Stimulated activated CD4-positive, alpha-beta T cell treated with anti-CD3 and anti-CD28 coated beads, Interleukin-15, amount 100 ng/mL, for 24 hours (primary cell): ENCODE measurements around the gene METTL24.

Experiments used
- DNase-seq: peaks from one replicate; pipeline ENCODE4 v3.0.0-alpha.2; 2020

The METTL24 gene

DNA sequence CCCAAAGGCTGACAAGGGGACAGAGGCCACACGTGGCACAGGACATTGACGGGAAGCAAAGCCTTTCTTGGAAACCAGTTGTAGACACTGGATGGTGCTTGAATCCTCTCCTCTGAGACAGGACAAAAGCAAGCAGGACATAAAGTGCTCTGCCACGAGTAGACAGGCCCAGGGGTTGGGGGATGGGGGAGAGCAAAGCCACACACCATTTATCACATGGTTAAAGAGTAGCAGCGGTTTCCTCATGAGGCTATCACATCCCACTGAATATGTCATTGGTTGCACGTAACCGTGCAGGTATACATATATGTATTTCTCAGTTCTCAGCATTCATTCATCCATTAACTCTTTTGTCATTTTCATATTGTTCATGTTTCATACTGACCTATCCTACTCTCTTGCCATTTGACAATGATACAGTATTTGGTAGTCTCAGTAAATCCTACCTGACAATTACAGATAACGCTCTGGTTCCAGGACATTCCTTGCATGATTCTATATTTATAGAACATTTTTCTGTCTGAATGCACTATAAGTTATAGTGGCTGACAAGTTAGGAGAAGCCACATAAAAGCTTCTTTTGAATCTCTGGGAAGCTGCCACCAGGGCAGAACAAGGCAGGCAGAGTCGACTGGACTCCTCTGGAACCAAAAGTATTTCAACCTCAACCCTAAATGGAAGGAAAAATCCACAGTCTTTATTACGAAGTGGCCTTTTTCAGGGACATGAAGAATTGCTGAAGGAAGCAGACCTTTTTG lies 23.5 kb downstream of the METTL24 start:
- no peak for DNase-seq

DNA sequence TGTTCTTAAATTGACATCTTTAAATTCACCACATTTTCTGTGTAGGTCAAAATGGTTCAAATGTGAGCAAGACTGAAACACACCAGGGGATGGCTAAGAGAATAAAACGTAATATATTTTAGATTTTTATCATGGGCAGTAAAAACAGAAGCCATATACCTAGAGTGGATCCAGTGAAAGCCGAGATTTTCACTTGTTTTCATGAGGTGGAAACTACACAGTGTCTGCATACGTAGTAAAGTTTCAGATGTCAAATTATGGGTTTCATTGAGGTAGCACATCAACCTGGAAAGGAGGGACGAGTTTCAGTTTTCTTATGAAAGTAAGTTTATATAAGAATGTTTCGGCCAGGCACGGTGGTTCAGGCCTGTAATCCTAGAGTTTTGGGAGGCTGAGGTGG lies 25.9 kb downstream of the METTL24 start:
- DNase-seq, result no peak

DNA sequence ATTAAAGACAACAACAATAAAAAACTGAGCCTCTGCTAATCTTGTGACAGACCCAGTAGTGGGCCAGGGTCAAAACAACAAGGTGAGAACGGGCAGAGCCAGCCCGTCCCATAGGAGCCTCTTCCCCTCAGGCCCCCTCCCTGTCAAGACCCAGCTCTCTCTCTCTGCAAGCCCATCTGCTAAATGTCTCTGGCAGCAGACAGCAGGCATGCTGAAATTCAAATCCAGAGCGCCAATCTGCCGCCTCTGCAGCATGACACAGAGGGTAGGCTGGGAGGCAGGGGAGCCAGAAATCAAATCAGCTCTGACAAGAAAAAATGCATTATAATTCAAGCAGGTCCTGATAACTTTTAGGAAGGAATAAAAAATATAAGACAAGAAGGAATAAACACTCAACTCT lies 26.3 kb downstream of the METTL24 start:
- DNase-seq, result no peak

DNA sequence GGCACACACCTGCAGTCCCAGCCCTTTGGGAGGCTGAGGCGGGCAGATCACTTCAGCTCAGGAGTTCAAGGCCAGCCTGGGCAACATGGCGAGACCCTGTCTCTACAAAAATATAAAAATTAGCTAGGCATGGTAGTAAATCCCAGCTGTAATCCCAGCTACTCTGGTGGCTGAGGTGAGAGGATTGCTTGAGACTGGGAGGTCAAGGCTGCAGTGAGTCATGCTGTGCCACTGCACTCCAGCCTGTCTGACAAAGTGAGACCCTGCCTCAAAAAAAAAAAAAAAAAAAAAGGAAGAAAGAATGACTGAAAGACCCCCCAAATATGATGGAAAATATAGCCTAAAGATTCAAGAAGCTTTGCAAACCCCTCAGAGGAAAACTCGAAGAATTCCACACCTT lies 26.8 kb downstream of the METTL24 start:
- DNase-seq, result no peak

DNA sequence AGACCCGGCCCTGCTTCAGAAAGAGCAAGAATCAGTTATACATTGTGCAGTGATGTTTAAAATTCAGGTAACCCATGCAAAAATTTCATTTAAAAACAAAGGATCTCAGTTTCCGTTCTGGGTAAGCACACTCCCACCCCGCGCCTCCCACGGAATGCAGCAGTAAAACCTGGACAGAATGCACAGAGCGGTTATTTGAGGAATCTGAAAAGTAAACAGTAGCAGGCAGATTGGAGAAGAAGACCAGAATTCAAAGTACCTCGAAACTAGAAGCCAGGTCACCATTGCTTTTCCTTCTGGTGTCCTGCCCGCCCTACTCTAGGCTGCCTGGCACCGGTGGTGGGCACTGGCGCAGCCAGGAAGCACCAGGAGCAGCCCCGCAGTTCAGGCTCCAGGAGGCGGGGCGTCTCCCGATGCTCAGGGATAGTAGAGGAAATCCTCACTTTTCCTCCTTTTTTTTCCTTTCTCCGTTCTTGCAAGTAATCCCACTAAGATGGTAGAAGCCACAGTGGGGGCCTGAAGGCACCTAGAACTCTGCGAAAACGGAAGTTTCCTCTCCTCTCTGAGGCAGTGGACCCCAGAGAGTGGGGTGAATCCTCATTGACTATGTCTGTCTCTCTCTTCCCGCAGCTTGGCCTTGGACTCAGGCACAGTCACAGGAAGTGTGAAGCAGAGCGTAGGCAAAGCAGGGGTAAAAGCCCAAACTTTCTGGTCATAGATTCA lies 28.3 kb downstream of the METTL24 start:
- no peak for DNase-seq

DNA sequence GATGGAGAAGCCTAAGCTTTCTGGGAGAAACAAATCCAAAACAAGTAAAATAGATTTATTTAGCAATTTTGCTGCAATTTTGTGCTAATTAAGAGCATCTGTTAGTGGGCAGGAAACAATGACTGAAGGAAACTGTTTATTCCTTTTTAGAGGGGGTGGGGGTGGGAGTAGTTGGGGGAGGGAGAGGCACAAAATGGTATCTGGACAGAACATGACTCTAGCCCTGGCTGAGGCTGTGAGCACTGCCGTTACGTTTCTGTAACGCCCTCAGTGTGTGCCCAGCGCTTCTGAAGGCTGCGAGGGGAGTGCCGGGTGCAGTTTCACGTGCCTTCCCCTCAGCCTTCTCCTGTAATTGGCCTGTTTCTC lies 28.8 kb downstream of the METTL24 start:
- DNase-seq, result no peak

DNA sequence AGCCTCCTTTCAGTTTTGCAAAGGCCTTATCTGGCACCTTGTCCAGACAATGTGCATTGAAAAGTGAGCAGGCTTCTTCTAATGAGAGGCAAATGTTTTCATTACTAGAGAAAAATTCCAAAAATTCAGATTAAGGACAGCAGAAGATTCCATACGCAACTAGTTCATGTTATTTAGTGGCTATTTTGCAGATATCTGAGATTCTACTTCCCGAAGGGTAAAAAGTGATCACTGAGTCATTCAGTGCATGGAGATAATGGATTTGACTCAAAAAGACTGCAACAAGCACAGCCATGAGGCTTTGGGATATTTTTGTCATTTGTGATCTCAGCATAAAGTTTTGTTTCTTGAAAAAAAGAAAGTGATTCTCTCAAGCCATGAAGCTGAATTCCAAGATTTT lies 29.9 kb downstream of the METTL24 start:
- no peak for DNase-seq

DNA sequence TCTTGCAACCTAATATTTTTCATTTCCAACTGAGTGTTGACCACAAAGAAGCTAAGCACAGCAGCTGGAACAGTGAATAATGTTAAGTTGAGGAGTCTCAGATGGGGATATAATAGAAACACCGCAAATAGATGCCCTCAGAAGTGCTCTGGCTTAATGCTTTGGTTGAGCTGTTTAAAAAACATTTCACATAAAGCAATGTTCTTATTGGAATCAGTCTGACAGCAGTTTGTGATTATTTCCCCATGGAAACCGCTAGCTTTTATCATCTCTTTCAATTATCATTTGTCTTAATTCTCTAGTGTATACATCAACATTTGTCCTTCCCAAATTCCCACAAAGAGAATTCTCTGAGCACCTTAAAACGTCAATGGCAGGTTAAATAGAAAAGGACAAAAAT lies 30.8 kb downstream of the METTL24 start:
- DNase-seq, result no peak

DNA sequence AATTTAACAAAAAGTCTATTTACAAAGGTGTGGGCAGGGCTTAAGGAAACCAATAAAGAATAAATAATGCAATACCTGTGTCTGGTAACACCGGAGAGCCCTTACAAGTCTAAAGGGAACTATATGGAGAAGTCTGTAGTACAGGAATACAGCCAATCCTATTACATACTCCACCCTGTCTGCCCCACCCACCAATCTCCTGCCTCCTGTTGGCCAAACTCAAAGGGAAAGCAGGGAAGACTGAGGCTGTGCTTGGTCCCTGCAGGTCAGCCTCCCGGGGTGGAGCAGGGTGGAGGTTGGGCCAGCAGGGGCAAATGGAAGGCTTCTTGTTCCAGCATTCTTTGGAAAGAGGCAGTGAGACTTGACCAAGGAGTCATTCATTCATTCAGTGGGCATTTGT lies 31.5 kb downstream of the METTL24 start:
- DNase-seq, result no peak

DNA sequence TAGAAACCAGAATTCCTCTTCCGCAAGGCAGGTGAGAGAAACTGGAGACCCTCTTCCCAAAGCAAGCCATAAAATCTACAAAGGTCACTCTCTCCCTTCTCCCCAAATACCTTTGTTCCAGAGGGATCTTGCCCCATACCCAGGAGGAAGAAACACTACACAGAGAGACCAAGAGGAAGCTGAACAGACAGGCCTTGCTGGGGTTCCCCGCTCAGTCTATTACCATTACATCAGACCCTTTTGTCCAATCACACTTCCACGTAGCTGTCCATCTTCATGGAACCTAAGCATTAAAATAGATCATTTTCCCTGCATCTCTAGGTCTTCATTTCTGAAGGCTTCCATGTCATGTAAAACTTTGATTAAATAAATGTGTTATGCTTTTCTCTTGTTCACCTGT lies 32.1 kb downstream of the METTL24 start:
- no peak for DNase-seq

DNA sequence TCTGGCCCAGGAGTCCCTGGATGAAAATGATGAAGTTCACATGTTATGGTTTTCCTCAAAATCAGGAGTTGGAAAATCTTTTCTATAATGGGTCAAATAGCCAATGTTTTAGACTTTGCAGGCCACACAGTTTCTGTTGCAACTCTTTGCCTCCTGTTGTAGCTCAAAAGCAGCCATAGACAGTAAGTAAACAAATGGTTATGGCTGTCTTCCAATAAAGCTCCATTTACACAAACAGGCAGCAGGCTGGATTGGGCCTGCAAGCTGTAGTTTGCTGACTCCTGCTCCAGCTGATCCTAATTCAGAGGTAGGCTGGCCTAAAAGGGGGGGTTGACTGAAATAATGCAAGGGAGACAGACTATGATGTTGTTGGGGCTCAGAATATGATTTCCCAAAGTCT lies 33.0 kb downstream of the METTL24 start:
- DNase-seq, result no peak

DNA sequence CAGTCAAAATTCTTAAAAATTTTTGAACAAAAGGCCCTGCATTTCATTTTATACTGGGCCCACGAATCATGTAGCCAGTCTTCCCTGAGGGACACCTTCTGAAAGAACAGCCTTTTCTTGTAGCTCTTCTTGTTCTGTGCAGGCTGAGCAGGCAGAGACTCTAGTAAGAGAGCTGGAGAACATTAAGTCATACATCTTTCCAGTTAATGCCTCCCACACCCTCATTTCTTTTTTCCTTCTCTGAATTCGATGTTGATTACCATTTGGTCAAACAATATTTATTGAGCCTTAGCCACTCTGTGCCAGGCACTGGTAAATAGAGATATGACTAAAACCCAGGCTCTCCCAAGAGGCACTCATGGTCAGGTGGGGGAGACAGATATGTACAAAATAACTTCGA lies 33.6 kb downstream of the METTL24 start:
- DNase-seq, result no peak

DNA sequence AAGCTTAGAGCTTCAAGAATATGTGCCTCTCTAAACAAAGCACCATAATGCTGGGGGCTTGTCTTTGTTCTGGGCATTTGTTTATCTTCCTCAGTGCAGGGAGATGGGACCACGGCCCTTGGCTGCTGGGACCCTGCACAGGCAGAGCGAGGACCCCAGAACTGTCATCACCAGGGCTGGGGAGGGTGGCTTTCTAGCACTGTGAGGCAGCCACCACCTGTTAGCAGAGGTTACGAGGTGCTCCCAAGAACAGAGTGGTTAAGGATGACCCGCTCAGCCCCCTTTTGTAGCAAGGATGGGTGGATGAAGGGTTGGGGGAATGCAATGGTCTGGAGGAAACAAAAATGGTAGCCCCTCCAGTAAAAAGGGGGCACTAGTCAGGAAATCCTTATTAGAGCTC lies 34.9 kb downstream of the METTL24 start:
- no peak for DNase-seq

DNA sequence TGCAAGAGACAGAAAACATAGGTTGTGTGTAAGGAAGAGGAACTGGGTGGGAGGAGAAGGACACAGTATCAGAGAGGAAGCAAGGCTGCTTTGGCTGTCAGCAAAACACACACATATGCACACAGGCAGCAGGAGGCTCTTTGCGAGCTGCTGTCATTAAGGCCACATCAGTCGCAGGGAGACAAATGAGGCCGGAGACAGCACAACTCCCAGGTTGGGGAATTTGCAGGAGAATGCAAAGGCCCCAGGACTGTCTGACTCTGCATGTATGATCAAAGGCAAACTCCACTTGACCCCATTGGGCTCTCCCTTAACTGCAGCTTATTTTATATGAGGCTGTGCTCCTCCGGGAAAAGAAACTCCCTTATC lies 35.3 kb downstream of the METTL24 start:
- no peak for DNase-seq

DNA sequence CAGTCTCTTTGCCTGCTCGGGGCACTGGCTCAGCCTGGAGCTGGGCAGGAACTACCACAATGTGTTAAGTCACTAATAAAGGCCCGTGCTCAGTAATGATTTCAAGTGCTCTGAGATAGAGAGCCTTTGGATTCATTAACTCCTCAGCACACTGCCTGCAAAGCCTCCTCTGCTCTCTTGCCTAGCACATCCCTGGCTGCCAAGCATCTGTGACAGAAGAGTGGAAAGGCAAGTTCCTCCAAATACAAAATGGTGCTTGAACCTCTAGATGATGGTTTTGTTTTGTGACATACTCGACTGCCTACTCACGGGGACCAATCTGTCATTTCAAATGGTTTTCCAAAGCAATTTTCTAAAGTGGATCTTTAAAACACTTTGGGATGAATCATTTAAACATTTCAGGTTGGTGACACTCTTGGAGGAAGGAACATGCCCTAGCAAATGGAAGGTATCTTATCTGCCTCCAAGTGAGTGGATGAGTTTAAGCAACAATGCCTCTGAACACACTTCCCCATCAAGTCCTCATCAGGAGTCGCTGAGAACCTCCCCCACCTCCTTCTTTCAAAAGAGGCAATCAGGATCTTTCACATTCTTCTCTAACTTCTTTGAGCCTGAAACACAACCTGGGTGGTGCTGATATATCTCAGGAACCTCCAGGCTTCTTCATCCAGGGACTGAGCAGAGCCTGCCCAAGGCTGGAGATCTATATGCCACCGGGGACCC lies 35.8 kb downstream of the METTL24 start:
- DNase-seq, result no peak

DNA sequence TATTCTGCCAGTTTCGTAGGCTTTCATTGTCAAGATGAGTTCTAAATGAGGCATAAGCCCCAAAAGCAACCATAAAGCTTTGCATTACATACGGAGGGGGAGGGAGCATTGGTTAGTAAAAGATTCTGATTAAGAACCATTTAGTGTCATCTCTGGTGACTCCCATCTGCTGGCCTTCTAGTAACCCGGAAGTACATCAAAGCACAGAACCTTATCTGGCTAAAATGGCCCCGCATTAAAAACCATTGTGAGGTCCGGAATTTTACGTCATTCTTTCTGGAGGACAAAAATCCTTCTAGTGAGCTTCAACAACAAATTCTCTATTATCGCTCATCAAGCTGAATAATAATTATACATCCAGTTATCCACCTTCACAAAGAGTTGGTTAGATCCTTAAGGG lies 37.8 kb downstream of the METTL24 start:
- DNase-seq, result no peak

DNA sequence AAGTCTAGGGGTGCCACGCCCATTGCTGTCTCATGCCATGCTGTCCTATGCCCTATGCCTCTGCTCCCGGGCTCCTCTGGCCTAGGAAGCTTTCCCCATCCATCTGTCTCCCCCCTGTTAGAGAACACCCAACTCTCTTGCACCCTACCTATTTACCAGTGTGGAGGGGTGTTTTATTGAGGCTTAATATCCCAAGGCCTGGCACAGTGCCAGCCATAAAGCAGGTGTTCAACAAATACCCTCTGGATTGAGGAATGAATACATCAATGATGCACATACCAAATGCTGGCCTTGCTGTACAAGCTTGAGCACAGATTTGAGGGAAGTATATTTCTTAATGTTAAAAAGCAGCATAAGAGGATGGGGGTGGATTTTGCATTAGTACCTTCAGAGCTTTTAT lies 38.3 kb downstream of the METTL24 start:
- DNase-seq, result no peak

DNA sequence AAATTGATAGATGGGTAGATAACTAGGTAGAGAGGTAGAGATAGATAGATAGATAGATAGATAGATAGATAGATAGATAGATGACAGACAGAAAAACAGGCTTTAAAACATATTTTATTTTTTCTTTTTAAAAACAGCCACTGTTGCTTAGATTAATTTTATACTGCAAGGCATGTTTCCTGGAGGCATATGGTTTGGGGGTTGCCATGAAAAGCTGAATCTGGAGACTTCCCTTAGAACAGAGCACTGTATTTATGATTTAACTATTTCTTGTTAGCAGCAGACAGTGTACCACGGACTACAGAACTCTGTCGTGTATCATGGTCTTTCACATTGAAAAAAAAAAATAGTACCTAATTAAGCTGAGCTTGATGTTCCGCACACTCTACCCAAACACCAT lies 38.8 kb downstream of the METTL24 start:
- no peak for DNase-seq

DNA sequence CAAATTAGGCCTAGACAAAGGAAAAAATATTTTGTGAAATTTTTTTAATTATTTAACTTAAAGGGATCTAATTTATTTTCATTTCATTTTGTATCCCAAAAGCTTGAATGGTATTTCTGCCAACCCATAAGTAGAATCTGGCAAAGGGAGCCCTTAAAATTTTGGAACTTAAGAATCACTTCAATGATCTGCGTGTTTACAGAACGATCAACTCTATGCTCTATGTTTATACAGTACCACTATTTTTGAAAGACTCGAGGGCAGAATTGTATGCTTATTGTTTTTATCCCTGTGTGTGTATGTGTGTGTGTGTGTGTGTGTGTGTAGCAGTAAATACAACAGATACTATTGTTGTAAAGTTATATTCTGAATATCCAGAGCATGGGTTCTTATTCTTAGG lies 39.2 kb downstream of the METTL24 start:
- no peak for DNase-seq

DNA sequence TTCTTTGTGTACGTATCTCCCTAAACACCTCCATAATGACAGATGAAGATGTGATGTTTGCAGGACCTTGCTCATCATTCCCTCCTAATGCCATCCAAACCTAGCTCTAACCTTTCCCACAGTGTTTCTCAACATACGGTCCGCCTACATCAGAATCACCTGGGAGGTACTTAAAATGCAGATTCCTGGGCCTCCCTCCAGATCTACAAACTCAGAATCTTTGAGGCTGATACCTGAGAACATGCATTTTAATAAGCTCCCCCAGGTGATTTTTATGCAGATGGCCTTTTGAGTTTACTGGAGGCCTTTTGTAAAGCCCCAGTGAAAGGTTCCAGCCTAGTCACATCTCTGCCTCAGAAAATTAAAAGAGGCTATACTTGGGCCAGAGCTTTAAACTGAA lies 40.5 kb downstream of the METTL24 start:
- DNase-seq, result no peak

DNA sequence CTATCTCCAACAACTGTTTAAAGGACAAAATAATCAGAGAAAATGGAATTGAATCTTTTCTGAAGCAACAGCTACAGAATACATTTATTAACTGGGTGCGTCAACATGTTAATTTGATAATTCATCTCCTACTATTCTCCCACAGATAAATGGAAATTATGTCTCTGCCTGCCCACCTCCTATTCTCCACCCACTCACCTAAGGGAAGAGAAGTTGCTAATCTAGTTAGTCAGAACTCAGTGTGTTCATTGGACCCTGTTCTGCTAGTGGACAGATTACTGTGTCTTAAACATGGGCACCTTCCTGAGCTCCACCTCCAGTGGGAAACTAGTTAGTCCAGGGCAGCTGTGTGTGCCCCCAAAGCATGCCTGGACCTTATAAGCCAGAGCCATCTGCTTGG lies 41.0 kb downstream of the METTL24 start:
- DNase-seq, result no peak

DNA sequence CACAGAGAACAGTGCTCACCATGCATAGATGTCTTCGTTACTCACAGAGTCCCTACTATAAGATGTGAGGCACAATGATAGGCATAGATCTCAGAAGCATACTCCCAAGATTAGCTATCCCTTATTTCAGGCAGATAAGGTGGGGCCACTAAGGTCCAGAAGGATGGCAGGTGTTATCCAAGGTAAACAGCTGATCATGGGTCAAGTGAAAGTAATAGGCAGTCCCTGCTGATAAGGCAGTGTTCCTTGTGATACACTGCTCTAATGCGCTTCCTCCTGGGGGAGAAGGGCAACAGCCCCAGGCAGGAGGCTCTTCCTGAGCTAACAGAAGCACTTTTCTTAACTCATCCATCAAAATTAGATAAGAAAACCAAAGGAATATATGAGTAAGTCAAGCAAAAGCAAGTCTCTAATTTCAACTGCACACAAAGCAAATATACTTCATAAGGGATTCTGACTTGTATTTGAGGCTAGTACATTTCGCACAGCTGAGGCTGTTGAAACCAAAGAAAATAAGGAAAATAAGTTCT lies 42.2 kb downstream of the METTL24 start:
- DNase-seq, result no peak

DNA sequence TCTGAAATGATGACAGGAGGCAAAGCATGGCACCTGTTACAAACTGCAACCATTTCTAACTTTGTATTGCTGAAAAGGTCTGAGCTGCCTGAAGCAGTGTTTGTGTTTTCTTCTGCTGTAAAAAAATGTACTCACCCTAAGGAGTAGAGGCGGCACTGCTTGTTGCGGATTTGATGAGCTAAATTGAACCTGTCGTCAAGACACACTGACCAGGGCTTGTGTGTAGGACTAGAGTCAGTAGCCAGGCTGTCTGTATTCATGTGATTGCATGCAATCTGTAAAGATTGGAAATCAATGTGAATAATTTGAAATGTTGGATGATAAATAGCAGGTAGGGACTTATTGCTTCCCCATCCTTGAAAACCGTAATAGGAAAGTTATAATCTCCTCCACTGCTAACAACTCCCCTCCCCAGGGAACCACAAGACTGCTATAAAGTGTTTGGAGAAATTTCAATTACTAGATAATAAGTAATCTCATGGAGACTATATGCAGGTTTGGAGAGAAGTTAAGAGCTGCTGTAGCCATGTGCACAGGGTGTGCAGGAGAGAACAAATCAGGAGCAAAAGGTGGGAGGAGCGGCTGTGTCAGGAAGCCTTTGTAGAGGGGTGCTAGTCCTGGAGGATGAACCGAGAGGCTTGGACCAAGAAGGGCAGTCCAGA lies 42.8 kb downstream of the METTL24 start:
- DNase-seq, result no peak
